GM12878 (cell line): Measurements from ENCODE around the gene CAMTA1. TPM values are rescaled to one million over a fixed set of nuclear protein-coding genes. Genes with fewer than 3 reads are reported as not detected.

Source experiments
- ATAC-seq: fragments of 200-7000 bp; cut with Tn5 transposase; 3 replicates; pipeline ENCODE4 v1.9.1; 2020; ENCODE audit warnings: mild to moderate bottlenecking, moderate library complexity
- BruUV-seq: library from RNA; stranded (reverse); fragments of 400-500 nt; replicated peaks from 2 replicates; lab custom pipeline; 2021; lab: Mats Ljungman, UMichigan
- CTCF ChIA-PET: fragments of 300-600 bp; sonication (Branson Sonifier 250); formaldehyde crosslinking; extraction: SDS; loops from one replicate; lab custom pipeline; 2021; ENCODE audit warnings: inconsistent platforms; lab: Yijun Ruan, JAX
- POLR2A ChIA-PET: fragments of 350-600 bp; formaldehyde crosslinking; extraction: SDS; loops from one replicate; lab custom pipeline; 2021; ENCODE audit warnings: inconsistent platforms; lab: Charles Lee
- RAD21 ChIA-PET: fragments of 300-600 bp; sonication (Branson Sonifier 250); formaldehyde crosslinking; loops from one replicate; lab custom pipeline; 2023; ENCODE audit warnings: antibody characterized with exemption; ENCODE audit not compliant: unreplicated experiment; lab: Charles Lee
- SMC1A ChIA-PET: fragments of 300-600 bp; sonication (Branson Sonifier 250); formaldehyde crosslinking; loops from one replicate; lab custom pipeline; 2023; ENCODE audit not compliant: unreplicated experiment, uncharacterized antibody; lab: Charles Lee
- DNase-seq: peaks from one replicate; pipeline ENCODE4 v3.0.0-alpha.2; 2011; ENCODE audit warnings: low read depth, low spot score
- FAIRE-seq: peaks from 3 replicates; lab custom pipeline; 2011; peaks lifted over from hg19 to GRCh38; lab: Jason Lieb, UNC
- H2AFZ ChIP-seq: 2 replicates; pipeline ENCODE4 v1.6.0; 2011; ENCODE audit warnings: low read depth, low read length, control low read depth; ENCODE audit not compliant: control insufficient read depth
- H3K27ac ChIP-seq: 2 replicates; pipeline ENCODE4 v1.5.1; 2011; ENCODE audit warnings: control low read depth; ENCODE audit not compliant: control insufficient read depth, insufficient read depth
- H3K27me3 ChIP-seq, 2 experiments: replicated peaks in 1 of 2; 2 replicates each; pipeline versions ENCODE4 v1.6.0 to v1.6.1; 2011; ENCODE audit warnings: low read length in 1 of 2; ENCODE audit not compliant: control insufficient read depth in 2 of 2, insufficient read depth in 2 of 2
- H3K36me3 ChIP-seq, 2 experiments: 2 replicates each; pipeline ENCODE4 v1.5.1; 2011; ENCODE audit warnings: low read length in 1 of 2; ENCODE audit not compliant: control insufficient read depth in 2 of 2, insufficient read depth in 2 of 2
- H3K4me1 ChIP-seq: 2 replicates; pipeline ENCODE4 v1.6.1; 2011; ENCODE audit warnings: mild to moderate bottlenecking, low read length, moderate library complexity, mixed read lengths; ENCODE audit not compliant: control insufficient read depth, insufficient read depth
- H3K4me2 ChIP-seq: 2 replicates; pipeline ENCODE4 v1.6.0; 2011; ENCODE audit warnings: control low read depth; ENCODE audit not compliant: control insufficient read depth, insufficient read depth
- H3K4me3 ChIP-seq: fragments of 200-600 bp; sonication (generic); 2 replicates; pipeline ENCODE4 v1.5.1; 2016
- H3K79me2 ChIP-seq: 2 replicates; pipeline ENCODE4 v1.6.0; 2011; ENCODE audit warnings: low read length; ENCODE audit not compliant: control insufficient read depth, insufficient read depth
- H3K9ac ChIP-seq: 2 replicates; pipeline ENCODE4 v1.8.0; 2011; ENCODE audit warnings: low read length, control low read depth, mixed read lengths; ENCODE audit not compliant: control insufficient read depth, insufficient read depth
- H3K9me3 ChIP-seq: replicated peaks from 3 replicates; pipeline ENCODE4 v1.5.1; 2011; ENCODE audit warnings: mild to moderate bottlenecking, low read length; ENCODE audit not compliant: control insufficient read depth, insufficient read depth
- H4K20me1 ChIP-seq: 2 replicates; pipeline ENCODE4 v1.6.0; 2011; ENCODE audit not compliant: control insufficient read depth, insufficient read depth
- CHD4 ChIP-seq: fragments of 200-600 bp; sonication (generic); IDR thresholded peaks from 2 replicates; pipeline ENCODE4 v1.6.1; 2016; ENCODE audit warnings: mild to moderate bottlenecking
- DPF2 ChIP-seq: fragments of 450-650 bp; IDR thresholded peaks from 2 replicates; pipeline ENCODE4 v1.6.1; 2017; ENCODE audit warnings: mild to moderate bottlenecking
- IKZF1 ChIP-seq: fragments of 450-650 bp; conservative IDR thresholded peaks from 2 replicates; pipeline ENCODE4 v1.6.1; 2017; ENCODE audit warnings: antibody characterized with exemption, mild to moderate bottlenecking
- LARP7 ChIP-seq: fragments of 450-650 bp; IDR thresholded peaks from 2 replicates; pipeline ENCODE4 v1.6.1; 2017; ENCODE audit warnings: mild to moderate bottlenecking
- MLLT1 ChIP-seq: fragments of 450-650 bp; IDR thresholded peaks from 2 replicates; pipeline ENCODE4 v1.6.1; 2016; ENCODE audit warnings: mild to moderate bottlenecking
- MTA2 ChIP-seq: fragments of 450-650 bp; IDR thresholded peaks from 2 replicates; pipeline ENCODE4 v1.6.1; 2016; ENCODE audit warnings: low read depth, mild to moderate bottlenecking, moderate library complexity
- NFYA ChIP-seq: IDR thresholded peaks from 2 replicates; pipeline ENCODE4 v1.6.1; 2011; ENCODE audit warnings: low read depth, mild to moderate bottlenecking, low read length, improper control_type of control experiment, borderline replicate concordance
- POLR2A ChIP-seq: IDR thresholded peaks from 2 replicates; pipeline ENCODE4 v1.6.1; 2011; ENCODE audit warnings: low read depth, mild to moderate bottlenecking, low read length
- SIN3A ChIP-seq: IDR thresholded peaks from 2 replicates; pipeline ENCODE4 v1.6.1; 2012; ENCODE audit warnings: low read depth, low read length, improper control_type of control experiment
- SP1 ChIP-seq: IDR thresholded peaks from one replicate; pipeline ENCODE4 v1.6.1; 2011; ENCODE audit warnings: low read depth, low read length
- SUPT20H ChIP-seq: IDR thresholded peaks from 2 replicates; pipeline ENCODE4 v1.6.1; 2011; ENCODE audit warnings: low read depth, mild to moderate bottlenecking, low read length, moderate library complexity, borderline replicate concordance; ENCODE audit not compliant: control insufficient read depth
- SUZ12 ChIP-seq: fragments of 200-600 bp; sonication (generic); IDR thresholded peaks from one replicate; pipeline ENCODE4 v1.6.1; 2018; ENCODE audit warnings: antibody characterized with exemption, mild to moderate bottlenecking; ENCODE audit not compliant: unreplicated experiment
- WGBS: methylation state at CpG from one replicate; pipeline ENCODE4 v1.1.6; 2016; ENCODE audit warnings: low lambda C conversion rate; ENCODE audit not compliant: insufficient replicate concordance, insufficient coverage; ENCODE audit errors: missing lambda C conversion rate; 5-methylcytosine and 5-hydroxymethylcytosine counted together
- in situ Hi-C: fragments of 300-500 bp; cut with MboI; formaldehyde crosslinking; loops from 9 replicates; pipeline ENCODE4 v1.14.3; 2018; ENCODE audit warnings: mixed read lengths
- intact Hi-C: fragments of 100-400 bp; cut with micrococcal nuclease; formaldehyde crosslinking; loops from one replicate; pipeline ENCODE4 v1.14.2; 2022; ENCODE audit not compliant: unreplicated experiment
- polyA plus RNA-seq, 11 experiments: library from polyadenylated mRNA; depleted of rRNA in 4 of 11; unstranded in 6 of 11; stranded (reverse) in 5 of 11; fragments of >200 nt; fragmentation: Nextera tagmentation in 4 of 11; fragmentation: Illumina TruSeq in 1 of 11; extraction: Ambion mirVana in 4 of 11; extraction: Trizol in 1 of 11; gene quantifications; 1 replicate in 1 of 11; 2 replicates in 10 of 11; pipeline versions ENCODE4 v1.2.1 to v1.2.3, GENCODE V29; 2011 to 2016; ENCODE audit warnings: inconsistent platforms in 2 of 11, missing spikeins in 2 of 11, low read depth in 1 of 11
- total RNA-seq, 4 experiments: library from RNA; depleted of rRNA in 3 of 4; stranded (reverse); fragments of >200 nt in 3 of 4; fragmentation: Illumina TruSeq in 1 of 4; extraction: Trizol in 1 of 4; gene quantifications; 2 replicates each; pipeline versions ENCODE4 v1.2.1 to v1.2.3, GENCODE V29; 2013 to 2021
- TF ChIP-seq, protein P1 (sequence below): fragments of 450-650 bp; IDR thresholded peaks from 2 replicates; pipeline ENCODE4 v1.6.1; 2017; ENCODE audit warnings: borderline replicate concordance
- TF ChIP-seq, protein P2 (sequence below): IDR thresholded peaks from 2 replicates; pipeline ENCODE4 v1.6.1; 2011; ENCODE audit warnings: borderline replicate concordance, low read depth, mild to moderate bottlenecking, moderate library complexity, mixed read lengths, low read length; ENCODE audit not compliant: insufficient read depth; ENCODE audit errors: extremely low read length
- TF ChIP-seq, protein P3 (sequence below): IDR thresholded peaks from 2 replicates; pipeline ENCODE4 v1.6.1; 2011; ENCODE audit warnings: mild to moderate bottlenecking, low read depth, low read length, moderate library complexity; ENCODE audit not compliant: insufficient replicate concordance

CAMTA1 gene
- total and polyA plus RNA-seq, 10 of the 15 experiments (the other 5 are each of a cell fraction or from before 2014, with no cell fraction given): 37.7 to 148 (median 76.4) TPM

DNA sequence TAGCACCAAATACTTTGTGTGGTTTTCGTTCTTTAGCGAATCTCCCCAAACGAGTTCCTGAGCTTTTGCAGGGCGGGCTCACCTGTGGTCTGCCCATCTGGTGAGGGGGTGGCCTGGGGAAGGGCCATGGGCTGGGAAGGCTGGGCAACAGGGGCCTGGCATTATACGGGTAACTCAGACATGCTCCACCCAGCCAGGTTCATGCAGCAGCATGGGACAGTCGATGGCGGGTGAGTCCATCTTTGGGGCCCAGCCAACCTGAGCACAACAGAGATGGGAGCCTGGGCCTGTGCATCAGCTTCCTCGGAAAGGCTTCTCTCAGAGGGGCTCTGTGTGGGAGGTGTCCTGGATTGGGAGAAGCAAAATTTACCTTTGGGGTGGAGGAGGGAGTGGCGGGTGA, 302.6 kb downstream of the CAMTA1 start:
- no peaks in the 10 kb centered on the region for H3K79me2 ChIP-seq
- no peaks in the 10 kb centered on the region for H4K20me1 ChIP-seq
- H3K27ac ChIP-seq: no peak overlapping the region
- H3K4me3 ChIP-seq: no peak overlapping the region
- no TSS peak for BruUV-seq
- DNase-seq (no peak), ATAC-seq (no peak), FAIRE-seq (no peak)
- no peak overlapping the region for H3K4me2 ChIP-seq
- H3K9me3 ChIP-seq: no peaks in the 10 kb centered on the region
- intact Hi-C loops (no loop called here), in situ Hi-C loops (no loop called here)
- TF ChIP-seq, protein P1, sequence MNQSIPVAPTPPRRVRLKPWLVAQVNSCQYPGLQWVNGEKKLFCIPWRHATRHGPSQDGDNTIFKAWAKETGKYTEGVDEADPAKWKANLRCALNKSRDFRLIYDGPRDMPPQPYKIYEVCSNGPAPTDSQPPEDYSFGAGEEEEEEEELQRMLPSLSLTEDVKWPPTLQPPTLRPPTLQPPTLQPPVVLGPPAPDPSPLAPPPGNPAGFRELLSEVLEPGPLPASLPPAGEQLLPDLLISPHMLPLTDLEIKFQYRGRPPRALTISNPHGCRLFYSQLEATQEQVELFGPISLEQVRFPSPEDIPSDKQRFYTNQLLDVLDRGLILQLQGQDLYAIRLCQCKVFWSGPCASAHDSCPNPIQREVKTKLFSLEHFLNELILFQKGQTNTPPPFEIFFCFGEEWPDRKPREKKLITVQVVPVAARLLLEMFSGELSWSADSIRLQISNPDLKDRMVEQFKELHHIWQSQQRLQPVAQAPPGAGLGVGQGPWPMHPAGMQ: no peak
- TF ChIP-seq NFYA (no peak), IKZF1 (no peak), LARP7 (no peak), CHD4 (no peak), MLLT1 (no peak), POLR2A (no peak), MTA2 (no peak), SUZ12 (no peak), SUPT20H (no peak), SP1 (no peak), SIN3A (no peak), DPF2 (no peak)
- TF ChIP-seq, protein P2, sequence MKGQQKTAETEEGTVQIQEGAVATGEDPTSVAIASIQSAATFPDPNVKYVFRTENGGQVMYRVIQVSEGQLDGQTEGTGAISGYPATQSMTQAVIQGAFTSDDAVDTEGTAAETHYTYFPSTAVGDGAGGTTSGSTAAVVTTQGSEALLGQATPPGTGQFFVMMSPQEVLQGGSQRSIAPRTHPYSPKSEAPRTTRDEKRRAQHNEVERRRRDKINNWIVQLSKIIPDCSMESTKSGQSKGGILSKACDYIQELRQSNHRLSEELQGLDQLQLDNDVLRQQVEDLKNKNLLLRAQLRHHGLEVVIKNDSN: no peak
- TF ChIP-seq, protein P3, sequence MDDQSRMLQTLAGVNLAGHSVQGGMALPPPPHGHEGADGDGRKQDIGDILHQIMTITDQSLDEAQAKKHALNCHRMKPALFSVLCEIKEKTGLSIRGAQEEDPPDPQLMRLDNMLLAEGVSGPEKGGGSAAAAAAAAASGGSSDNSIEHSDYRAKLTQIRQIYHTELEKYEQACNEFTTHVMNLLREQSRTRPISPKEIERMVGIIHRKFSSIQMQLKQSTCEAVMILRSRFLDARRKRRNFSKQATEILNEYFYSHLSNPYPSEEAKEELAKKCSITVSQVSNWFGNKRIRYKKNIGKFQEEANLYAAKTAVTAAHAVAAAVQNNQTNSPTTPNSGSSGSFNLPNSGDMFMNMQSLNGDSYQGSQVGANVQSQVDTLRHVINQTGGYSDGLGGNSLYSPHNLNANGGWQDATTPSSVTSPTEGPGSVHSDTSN: no peak
- SMC1A ChIA-PET: no interaction called here
- no peak overlapping the region for H3K9ac ChIP-seq
- WGBS: 47% methylated on average over 9 of the region's 9 CpGs
- no peak overlapping the region for H2AFZ ChIP-seq
- H3K36me3 ChIP-seq: no peaks in the 10 kb centered on the region
- RAD21 ChIA-PET: no interaction called here
- no peaks in the 10 kb centered on the region for H3K4me1 ChIP-seq
- CTCF ChIA-PET: no interaction called here
- POLR2A ChIA-PET: no interaction called here
- no peaks in the 10 kb centered on the region; a peak in 2 of 4 replicates for H3K27me3 ChIP-seq
